GM10266 (cell line): ENCODE data around the gene FCGR3B.
"Not testable (repeated sequence)": the region's sequence is repeated elsewhere in the genome, so short reads cannot be mapped to it uniquely, and the experiment has no call there.

Source experiments
- DNase-seq: peaks from one replicate; pipeline ENCODE4 v3.0.0; 2012; ENCODE audit errors: extremely low spot score

FCGR3B gene

GRCh38 chr1:161579856-161580507 lies 51.0 kb downstream of the FCGR3B start:
- not testable (repeated sequence) for DNase-seq

- DNase-seq = not testable (repeated sequence)
These were observed 54.3 kb downstream of the FCGR3B start for GRCh38 chr1:161576676-161577075.
